ENCODE data around the gene RNASE9. TPM values are rescaled to one million over a fixed set of nuclear protein-coding genes. Genes with fewer than 3 reads are reported as not detected.
A peak's percentile ranks its signal among the peaks of the same experiment; 100 is the strongest.

The RNASE9 gene
- total RNA-seq = not detected

DNA sequence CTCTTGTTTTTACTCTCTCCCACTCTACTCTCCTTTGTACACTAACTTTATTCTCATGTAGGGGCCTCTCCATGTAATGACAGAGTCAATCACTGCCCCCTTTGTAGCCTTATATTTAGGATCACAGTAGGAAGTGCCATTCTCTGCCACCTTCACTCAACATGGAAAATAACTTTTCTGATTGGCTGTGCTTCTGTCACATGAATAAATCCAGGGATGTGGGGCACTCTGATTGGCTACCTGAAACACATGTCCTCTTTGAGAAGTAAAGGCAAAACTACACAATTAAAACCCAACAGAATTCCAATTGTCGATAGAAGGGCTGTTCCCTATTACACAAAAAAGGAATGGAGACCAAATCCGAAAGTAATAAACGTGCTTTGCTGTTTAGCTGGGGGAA, at the start of gene RNASE9:
Gene RNASE9, minus strand, starts transcription at position 87 of the 400 bp plus-strand sequence.
- no peak within 1 kb of the TSS for H3K4me3 ChIP-seq
- DNase-seq (ENCODE audit: low spot score) (no peak), ATAC-seq (ENCODE audit: insufficient number of reproducible peaks, low FRiP score, low read depth) (no peak)
- H3K9me3 ChIP-seq = no peaks in the 10 kb centered on the region
- no peaks in the 10 kb centered on the region for H3K4me1 ChIP-seq (ENCODE audit: control insufficient read depth in 1 of 2, low read depth in 2 of 2)
- H3K27me3 ChIP-seq (replicated peaks; ENCODE audit: insufficient read depth) = no peaks in the 10 kb centered on the region
- TF ChIP-seq CTCF (IDR thresholded peaks at IDR 0.05) = no peak
- no peaks in the 10 kb centered on the region for H3K36me3 ChIP-seq
- H3K27ac ChIP-seq = no peak within 1 kb of the TSS

GRCh38 chr14:20610002-20610765, 49.3 kb upstream of the RNASE9 start:
- Histone ChIP-seq H3K4me1 (ENCODE audit: control insufficient read depth in 1 of 2, low read depth in 2 of 2) (peaks cover 0 to 23% of the 10 kb centered on the region in 2 donors), H3K36me3 (no peaks in the 10 kb centered on the region), H3K9me3 (no peaks in the 10 kb centered on the region), H3K27ac (peak overlapping the region; percentile 48 to 66), H3K27me3 (replicated peaks; ENCODE audit: insufficient read depth) (no peaks in the 10 kb centered on the region), H3K4me3 (peak overlapping the region; percentile 81)
- no peak for DNase-seq (ENCODE audit: low spot score)
- no peak for TF ChIP-seq CTCF (IDR thresholded peaks at IDR 0.05)
- no peak for ATAC-seq (ENCODE audit: insufficient number of reproducible peaks, low FRiP score, low read depth)

GRCh38 chr14:20609215-20610001, 48.6 kb upstream of the RNASE9 start:
- DNase-seq (ENCODE audit: low spot score) = no peak
- Histone ChIP-seq H3K4me1 (ENCODE audit: control insufficient read depth in 1 of 2, low read depth in 2 of 2) (peaks cover 0 to 18% of the 10 kb centered on the region in 2 donors), H3K27me3 (replicated peaks; ENCODE audit: insufficient read depth) (no peaks in the 10 kb centered on the region), H3K4me3 (peak overlapping the region; percentile 81), H3K27ac (peak overlapping the region; percentile 48 to 66), H3K9me3 (no peaks in the 10 kb centered on the region), H3K36me3 (no peaks in the 10 kb centered on the region)
- ATAC-seq (ENCODE audit: insufficient number of reproducible peaks, low FRiP score, low read depth) = peak; percentile 44
- peak; percentile 86 for TF ChIP-seq CTCF (IDR thresholded peaks at IDR 0.05)

GRCh38 chr14:20608383-20609110, 47.7 kb upstream of the RNASE9 start:
- ATAC-seq (ENCODE audit: insufficient number of reproducible peaks, low FRiP score, low read depth) (no peak), DNase-seq (ENCODE audit: low spot score) (no peak)
- Histone ChIP-seq H3K36me3 (no peaks in the 10 kb centered on the region), H3K9me3 (no peaks in the 10 kb centered on the region), H3K4me3 (no peak overlapping the region), H3K27me3 (replicated peaks; ENCODE audit: insufficient read depth) (no peaks in the 10 kb centered on the region), H3K27ac (no peak overlapping the region), H3K4me1 (ENCODE audit: control insufficient read depth in 1 of 2, low read depth in 2 of 2) (peaks cover 0 to 14% of the 10 kb centered on the region in 2 donors)
- no peak for TF ChIP-seq CTCF (IDR thresholded peaks at IDR 0.05)

DNA sequence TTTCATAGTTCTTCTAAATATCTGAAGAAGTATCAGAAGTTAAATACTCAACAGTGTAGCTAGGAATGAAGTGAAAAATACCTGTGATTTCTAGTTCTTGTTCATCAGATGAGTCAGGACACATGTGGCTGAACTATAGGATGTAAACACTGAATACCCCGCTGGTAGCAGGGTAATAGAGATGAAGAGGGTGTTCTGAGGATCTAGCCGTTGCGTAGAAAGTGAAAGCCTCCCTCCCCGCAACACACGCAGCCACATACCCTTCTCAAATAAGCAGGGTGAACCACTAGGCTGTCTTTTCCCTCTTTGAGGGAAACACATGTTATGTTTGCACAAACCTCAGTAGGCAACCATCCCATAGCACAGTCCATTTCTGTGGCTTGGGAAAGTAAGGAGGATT, 46.8 kb upstream of the RNASE9 start:
- no peaks in the 10 kb centered on the region for H3K36me3 ChIP-seq
- no peaks in the 10 kb centered on the region for H3K9me3 ChIP-seq
- DNase-seq (ENCODE audit: low spot score) (no peak), ATAC-seq (ENCODE audit: insufficient number of reproducible peaks, low FRiP score, low read depth) (no peak)
- H3K4me1 ChIP-seq (ENCODE audit: control insufficient read depth in 1 of 2, low read depth in 2 of 2) = peaks cover 0 to 14% of the 10 kb centered on the region in 2 donors
- H3K4me3 ChIP-seq = no peak overlapping the region
- H3K27ac ChIP-seq = no peak overlapping the region
- H3K27me3 ChIP-seq (replicated peaks; ENCODE audit: insufficient read depth) = no peaks in the 10 kb centered on the region
- TF ChIP-seq CTCF (IDR thresholded peaks at IDR 0.05) = no peak

Data from thoracic aorta (tissue), 2 donors.